DOHH2 (cell line): ENCODE results near the gene SLC6A1.

Source experiments
- CTCF ChIP-seq: fragments of 200-600 bp; sonication (generic); IDR thresholded peaks from one replicate; pipeline ENCODE4 v1.5.1; 2014; ENCODE audit warnings: antibody characterized with exemption, mild to moderate bottlenecking, low read depth, low read length; ENCODE audit not compliant: poor library complexity, severe bottlenecking
- EZH2phosphoT487 ChIP-seq: fragments of 200-600 bp; sonication (generic); IDR thresholded peaks from 2 replicates; pipeline ENCODE4 v1.6.1; 2017; ENCODE audit warnings: borderline replicate concordance, mild to moderate bottlenecking, antibody characterized with exemption, low read length, moderate library complexity, mixed read lengths

- no peak for TF ChIP-seq CTCF
- no peak for TF ChIP-seq EZH2phosphoT487
Measured at GRCh38 chr3:11002371-11002807, 9.8 kb downstream of the SLC6A1 start.
